Calu3 (cell line): ENCODE measurements around the gene RADIL. TPM values are rescaled to one million over a fixed set of nuclear protein-coding genes. Genes with fewer than 3 reads are reported as not detected.
A peak's percentile ranks its signal among the peaks of the same experiment; 100 is the strongest.

Source experiments
- BruUV-seq: library from RNA; stranded (reverse); fragments of 400-500 nt; replicated peaks from 2 replicates; lab custom pipeline; 2021; lab: Mats Ljungman, UMichigan
- CTCF ChIA-PET: fragments of 300-600 bp; sonication (Branson Sonifier 250); formaldehyde crosslinking; loops from one replicate; lab custom pipeline; 2022; ENCODE audit warnings: antibody characterized with exemption; lab: Charles Lee
- DNase-seq: peaks from one replicate; pipeline ENCODE4 v3.0.0; 2022
- H3K27ac Mint-ChIP-seq: one replicate; pipeline ENCODE4 v1.8.0; 2022; ENCODE audit warnings: mixed read lengths; ENCODE audit not compliant: unreplicated experiment
- H3K27me3 Mint-ChIP-seq: one replicate; pipeline ENCODE4 v1.8.0; 2022; ENCODE audit warnings: mixed read lengths; ENCODE audit not compliant: unreplicated experiment
- H3K36me3 Mint-ChIP-seq: one replicate; pipeline ENCODE4 v1.8.0; 2022; ENCODE audit warnings: mild to moderate bottlenecking, moderate library complexity, mixed read lengths; ENCODE audit not compliant: insufficient read depth, unreplicated experiment
- H3K4me1 Mint-ChIP-seq: one replicate; pipeline ENCODE4 v1.8.0; 2022; ENCODE audit warnings: mild to moderate bottlenecking, low read depth, mixed read lengths; ENCODE audit not compliant: unreplicated experiment
- H3K4me3 Mint-ChIP-seq: one replicate; pipeline ENCODE4 v1.8.0; 2022; ENCODE audit warnings: mild to moderate bottlenecking, low read depth, moderate library complexity, mixed read lengths; ENCODE audit not compliant: unreplicated experiment
- H3K9me3 Mint-ChIP-seq: one replicate; pipeline ENCODE4 v1.8.0; 2022; ENCODE audit warnings: low read depth, mixed read lengths; ENCODE audit not compliant: unreplicated experiment
- CTCF ChIP-seq: fragments of 200-600 bp; IDR thresholded peaks from one replicate; pipeline ENCODE4 v1.8.0; 2022; ENCODE audit warnings: antibody characterized with exemption; ENCODE audit not compliant: unreplicated experiment
- intact Hi-C: fragments of 100-400 bp; cut with micrococcal nuclease; formaldehyde crosslinking; loops from one replicate; pipeline ENCODE4 v1.10.0; 2022; ENCODE audit not compliant: unreplicated experiment
- total RNA-seq: library from RNA; stranded (reverse); gene quantifications from 2 replicates; pipeline ENCODE4 v1.2.3, GENCODE V29; 2022

The RADIL gene
- total RNA-seq, 1 experiment from 2014 or later, result 1.8 TPM

- H3K4me3 Mint-ChIP-seq, result peak overlapping the region; percentile 97
- no peak for TF ChIP-seq CTCF
- H3K9me3 Mint-ChIP-seq, result no peaks in the 10 kb centered on the region
- CTCF ChIA-PET, result interaction anchor here (0.6 to 1.5 kb wide), 13 partner anchors 9 to 585 kb away, joined by 3 to 12 read pairs (median 3); no protein-coding TSS in a partner anchor
- peak; percentile 38 for DNase-seq
- intact Hi-C loops, result no loop called here
- H3K27ac Mint-ChIP-seq, result peak overlapping the region; percentile 96
- no peaks in the 10 kb centered on the region for H3K27me3 Mint-ChIP-seq
- H3K36me3 Mint-ChIP-seq, result peaks cover 39% of the 10 kb centered on the region
- peaks cover 24% of the 10 kb centered on the region for H3K4me1 Mint-ChIP-seq
- BruUV-seq, result TSS peak; percentile 99
Observed at GRCh38 chr7:4774658-4775249, 108.8 kb downstream of the RADIL start.

GRCh38 chr7:4774007-4774406 is 109.5 kb downstream of the RADIL start:
- Mint-ChIP-seq H3K4me1 (peaks cover 24% of the 10 kb centered on the region), H3K4me3 (peak overlapping the region; percentile 97), H3K27me3 (no peaks in the 10 kb centered on the region), H3K36me3 (peaks cover 46% of the 10 kb centered on the region), H3K9me3 (no peaks in the 10 kb centered on the region), H3K27ac (peak overlapping the region; percentile 96)
- BruUV-seq, result no TSS peak
- no peak for TF ChIP-seq CTCF
- intact Hi-C loops, result no loop called here
- no peak for DNase-seq
- CTCF ChIA-PET, result no interaction called here

DNA sequence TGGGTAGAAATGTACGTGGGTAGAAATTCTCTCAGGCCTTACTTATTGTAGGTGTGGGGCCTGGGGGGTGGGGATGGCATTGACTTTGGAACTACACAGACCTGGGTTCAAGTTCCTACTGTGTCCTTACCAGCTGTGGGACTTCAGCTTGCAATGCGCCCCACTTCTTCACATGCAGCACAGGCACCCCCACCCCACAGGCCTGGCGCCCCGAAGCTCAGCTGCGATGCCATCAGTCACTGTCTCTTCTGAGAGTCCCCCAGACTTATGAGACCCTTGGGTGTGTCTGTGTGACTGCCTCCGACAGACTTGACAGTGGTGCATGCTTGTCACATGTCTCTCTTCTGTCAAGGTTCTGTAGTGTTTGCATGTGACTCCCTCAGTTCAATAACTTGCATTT is 111.2 kb downstream of the RADIL start:
- Mint-ChIP-seq H3K27ac (no peak overlapping the region), H3K4me1 (peaks cover 15% of the 10 kb centered on the region), H3K4me3 (no peak overlapping the region), H3K27me3 (no peaks in the 10 kb centered on the region), H3K36me3 (peaks cover 60% of the 10 kb centered on the region), H3K9me3 (no peaks in the 10 kb centered on the region)
- CTCF ChIA-PET, result no interaction called here
- intact Hi-C loops, result no loop called here
- no peak for TF ChIP-seq CTCF
- BruUV-seq, result no TSS peak
- no peak for DNase-seq

GRCh38 chr7:4771737-4772136 is 111.8 kb downstream of the RADIL start:
- intact Hi-C loops, result no loop called here
- CTCF ChIA-PET, result no interaction called here
- H3K9me3 Mint-ChIP-seq, result no peaks in the 10 kb centered on the region
- H3K4me3 Mint-ChIP-seq, result no peak overlapping the region
- no peaks in the 10 kb centered on the region for H3K27me3 Mint-ChIP-seq
- no TSS peak for BruUV-seq
- no peak overlapping the region for H3K27ac Mint-ChIP-seq
- peaks cover 60% of the 10 kb centered on the region for H3K36me3 Mint-ChIP-seq
- no peak for TF ChIP-seq CTCF
- no peak for DNase-seq
- peaks cover 15% of the 10 kb centered on the region for H3K4me1 Mint-ChIP-seq
